ENCODE measurements around the gene NPFF.
"Not testable (repeated sequence)": the region's sequence is repeated elsewhere in the genome, so short reads cannot be mapped to it uniquely, and the experiment has no call there.

NPFF gene

GRCh38 chr12:53496752-53497032 is 10.6 kb downstream of the NPFF start:
- no peak for DNase-seq (ENCODE audit: low read depth in 2 of 2)

- DNase-seq (ENCODE audit: low read depth in 2 of 2) = no peak
Observed at GRCh38 chr12:53495903-53496751, 11.2 kb downstream of the NPFF start.

GRCh38 chr12:53493610-53494391 is 13.5 kb downstream of the NPFF start:
- DNase-seq (ENCODE audit: low read depth in 2 of 2) = no peak

- DNase-seq (ENCODE audit: low read depth in 2 of 2) = peak; percentile 61 to 83
Observed at GRCh38 chr12:53492830-53493609, 14.3 kb downstream of the NPFF start.

- DNase-seq (ENCODE audit: low read depth in 2 of 2) = no peak
Observed at GRCh38 chr12:53492188-53492587, 15.1 kb downstream of the NPFF start.

GRCh38 chr12:53489242-53489864 is 17.9 kb downstream of the NPFF start:
- no peak for DNase-seq (ENCODE audit: low read depth in 2 of 2)

- no peak for DNase-seq (ENCODE audit: low read depth in 2 of 2)
Observed at GRCh38 chr12:53486736-53487487, 20.4 kb downstream of the NPFF start.

GRCh38 chr12:53485955-53486735 is 21.1 kb downstream of the NPFF start:
- no peak for DNase-seq (ENCODE audit: low read depth in 2 of 2)

GRCh38 chr12:53484686-53485575 is 22.4 kb downstream of the NPFF start:
- no peak for DNase-seq (ENCODE audit: low read depth in 2 of 2)

- no peak for DNase-seq (ENCODE audit: low read depth in 2 of 2)
Observed at GRCh38 chr12:53483979-53484377, 23.3 kb downstream of the NPFF start.

- DNase-seq (ENCODE audit: low read depth in 2 of 2) = no peak
Observed at GRCh38 chr12:53483225-53483978, 23.9 kb downstream of the NPFF start.

GRCh38 chr12:53482626-53483168 is 24.6 kb downstream of the NPFF start:
- DNase-seq (ENCODE audit: low read depth in 2 of 2) = no peak

GRCh38 chr12:53481939-53482586 is 25.2 kb downstream of the NPFF start:
- no peak for DNase-seq (ENCODE audit: low read depth in 2 of 2)

- DNase-seq (ENCODE audit: low read depth in 2 of 2) = not testable (repeated sequence)
Observed at GRCh38 chr12:53481458-53481857, 25.8 kb downstream of the NPFF start.

- no peak for DNase-seq (ENCODE audit: low read depth in 2 of 2)
Observed at GRCh38 chr12:53480491-53481442, 26.5 kb downstream of the NPFF start.

GRCh38 chr12:53479331-53479730 is 28.0 kb downstream of the NPFF start:
- no peak for DNase-seq (ENCODE audit: low read depth in 2 of 2)

- no peak for DNase-seq (ENCODE audit: low read depth in 2 of 2)
Observed at GRCh38 chr12:53478865-53479264, 28.4 kb downstream of the NPFF start.
